Transverse colon (tissue), 3 donors: ENCODE results near the gene VPS51.

Experiments
- CTCF ChIP-seq, 5 experiments: fragments of 200-600 bp in 3 of 5; fragments of 450-650 bp in 2 of 5; sonication (generic) in 3 of 5; IDR thresholded peaks; 1 replicate in 2 of 5; 2 replicates in 3 of 5; pipeline ENCODE4 v1.5.1; 2016 to 2017; ENCODE audit warnings: antibody characterized with exemption in 5 of 5, inconsistent platforms in 3 of 5, mild to moderate bottlenecking in 2 of 5, moderate library complexity in 1 of 5
- EP300 ChIP-seq: sonication (generic); formaldehyde crosslinking; IDR thresholded peaks from one replicate; pipeline ENCODE4 v1.6.1; 2017; ENCODE audit warnings: antibody characterized with exemption, low read depth

- TF ChIP-seq CTCF (IDR thresholded peaks at IDR 0.05) (no peak), EP300 (no peak)
These were observed 36.4 kb downstream of the VPS51 start for GRCh38 chr11:65132238-65132987.
